Endothelial cell of umbilical vein (primary cell): ENCODE results near the gene WDR86. TPM values are rescaled to one million over a fixed set of nuclear protein-coding genes. Genes with fewer than 3 reads are reported as not detected.

Experiments
- BruUV-seq: library from RNA; stranded (reverse); fragments of 400-500 nt; replicated peaks from 2 replicates; lab custom pipeline; 2021; lab: Mats Ljungman, UMichigan
- CTCF ChIA-PET: fragments of 300-600, 350-600 bp; sonication (Branson Sonifier 250); formaldehyde crosslinking; loops from one replicate; lab custom pipeline; 2021; ENCODE audit warnings: antibody characterized with exemption, inconsistent platforms; lab: Charles Lee
- POLR2A ChIA-PET: fragments of 300-600, 350-600 bp; sonication (Branson Sonifier 250); formaldehyde crosslinking; loops from one replicate; lab custom pipeline; 2021; ENCODE audit warnings: antibody characterized with exemption, inconsistent platforms; lab: Charles Lee
- DNase-seq: peaks from one replicate; pipeline ENCODE4 v3.0.0-alpha.2; 2011; ENCODE audit warnings: low read depth, low spot score
- FAIRE-seq: peaks from 2 replicates; lab custom pipeline; 2011; peaks lifted over from hg19 to GRCh38; lab: Jason Lieb, UNC
- H2AFZ ChIP-seq: 2 replicates; pipeline ENCODE4 v1.6.0; 2012; ENCODE audit warnings: low read depth, low read length, control low read depth, inconsistent platforms
- H3K27ac ChIP-seq: 2 replicates; pipeline ENCODE4 v1.5.1; 2011; ENCODE audit warnings: low read depth, mild to moderate bottlenecking, control low read depth, low read length, moderate library complexity; ENCODE audit not compliant: insufficient read depth
- H3K27me3 ChIP-seq, 2 experiments: 2 replicates each; pipeline versions ENCODE4 v1.6.0 to v1.6.1; 2011; ENCODE audit warnings: low read length in 2 of 2, mixed read lengths in 1 of 2; ENCODE audit not compliant: control insufficient read depth in 2 of 2, insufficient read depth in 2 of 2
- H3K36me3 ChIP-seq, 2 experiments: 2 replicates in 1 of 2; 3 replicates in 1 of 2; pipeline ENCODE4 v1.5.1; 2011; ENCODE audit warnings: low read length in 2 of 2, mild to moderate bottlenecking in 1 of 2, moderate library complexity in 1 of 2; ENCODE audit not compliant: control insufficient read depth in 2 of 2, insufficient read depth in 2 of 2; ENCODE audit errors: extremely low read depth in 1 of 2
- H3K4me1 ChIP-seq: 3 replicates; pipeline ENCODE4 v1.5.1; 2011; ENCODE audit warnings: mild to moderate bottlenecking, low read length; ENCODE audit not compliant: control insufficient read depth, insufficient read depth; ENCODE audit errors: extremely low read depth
- H3K4me2 ChIP-seq: 2 replicates; pipeline ENCODE4 v1.6.1; 2011; ENCODE audit warnings: low read length, control low read depth, mixed read lengths; ENCODE audit not compliant: insufficient read depth
- H3K4me3 ChIP-seq, 3 experiments: fragments of 200-600 bp in 1 of 3; sonication (generic), shearing (Covaris generic) in 1 of 3; replicated peaks in 1 of 3; 2 replicates each; pipeline ENCODE4 v1.5.1; 2011 to 2016; ENCODE audit warnings: control low read depth in 3 of 3, low read length in 3 of 3, mild to moderate bottlenecking in 2 of 3, inconsistent platforms in 1 of 3, low read depth in 1 of 3, moderate library complexity in 1 of 3; ENCODE audit not compliant: insufficient read depth in 1 of 3
- H3K79me2 ChIP-seq: 2 replicates; pipeline ENCODE4 v1.6.0; 2012; ENCODE audit warnings: low read length, inconsistent platforms; ENCODE audit not compliant: control insufficient read depth, insufficient read depth
- H3K9ac ChIP-seq: replicated peaks from 2 replicates; pipeline ENCODE3; 2011; ENCODE audit warnings: low read length, control low read depth; ENCODE audit not compliant: insufficient read depth; ENCODE audit errors: extremely low read depth
- H3K9me1 ChIP-seq: replicated peaks from 3 replicates; pipeline ENCODE4 v1.6.0; 2011; ENCODE audit warnings: mild to moderate bottlenecking, low read length; ENCODE audit not compliant: control insufficient read depth, insufficient read depth; ENCODE audit errors: extremely low read depth
- H3K9me3 ChIP-seq: replicated peaks from 2 replicates; pipeline ENCODE4 v1.5.1; 2012; ENCODE audit warnings: low read length, inconsistent platforms; ENCODE audit not compliant: control insufficient read depth, insufficient read depth
- H4K20me1 ChIP-seq: replicated peaks from 2 replicates; pipeline ENCODE3; 2011; ENCODE audit warnings: mild to moderate bottlenecking, low read length; ENCODE audit not compliant: control insufficient read depth, insufficient read depth; ENCODE audit errors: extremely low read depth
- MYC ChIP-seq: IDR thresholded peaks from one replicate; pipeline ENCODE4 v1.6.1; 2011; ENCODE audit warnings: mild to moderate bottlenecking, low read depth, low read length
- POLR2A ChIP-seq: IDR thresholded peaks from 2 replicates; pipeline ENCODE4 v1.6.1; 2012; ENCODE audit warnings: low read depth, mild to moderate bottlenecking, control low read depth, low read length
- dilution Hi-C: fragments of 300-500 bp; cut with MboI; formaldehyde crosslinking; loops from one replicate; pipeline ENCODE4 v1.15.0; 2019; ENCODE audit warnings: low sequenced_read_pairs; ENCODE audit not compliant: extremely low pct_ligation_motif_present
- intact Hi-C: fragments of 100-400 bp; cut with micrococcal nuclease; formaldehyde crosslinking; loops from one replicate; pipeline ENCODE4 v1.10.0; 2022
- polyA plus RNA-seq, 4 experiments: library from polyadenylated mRNA; depleted of rRNA in 3 of 4; stranded (reverse) in 3 of 4; unstranded in 1 of 4; fragments of >200 nt; gene quantifications; 2 replicates each; pipeline versions ENCODE4 v1.2.1 to v1.2.3, GENCODE V29; 2011 to 2012; ENCODE audit warnings: missing spikeins in 1 of 4
- total RNA-seq: library from RNA; stranded (reverse); gene quantifications from 2 replicates; pipeline ENCODE4 v1.2.3, GENCODE V29; 2021
- TF ChIP-seq, protein P1 (sequence below), 2 donors: IDR thresholded peaks; 1 replicate in 1 of 2; 2 replicates in 1 of 2; pipeline ENCODE4 v1.5.1; 2011; ENCODE audit warnings: low read length in 2 of 2, mild to moderate bottlenecking in 2 of 2, moderate library complexity in 2 of 2, control low read depth in 1 of 2, inconsistent platforms in 1 of 2, low read depth in 1 of 2; ENCODE audit not compliant: insufficient read depth in 1 of 2; ENCODE audit errors: extremely low read depth in 1 of 2

Gene WDR86
- total and polyA plus RNA-seq, 2 donors (not counting 3 experiments of a cell fraction or from before 2014, with no cell fraction given), result not detected

DNA sequence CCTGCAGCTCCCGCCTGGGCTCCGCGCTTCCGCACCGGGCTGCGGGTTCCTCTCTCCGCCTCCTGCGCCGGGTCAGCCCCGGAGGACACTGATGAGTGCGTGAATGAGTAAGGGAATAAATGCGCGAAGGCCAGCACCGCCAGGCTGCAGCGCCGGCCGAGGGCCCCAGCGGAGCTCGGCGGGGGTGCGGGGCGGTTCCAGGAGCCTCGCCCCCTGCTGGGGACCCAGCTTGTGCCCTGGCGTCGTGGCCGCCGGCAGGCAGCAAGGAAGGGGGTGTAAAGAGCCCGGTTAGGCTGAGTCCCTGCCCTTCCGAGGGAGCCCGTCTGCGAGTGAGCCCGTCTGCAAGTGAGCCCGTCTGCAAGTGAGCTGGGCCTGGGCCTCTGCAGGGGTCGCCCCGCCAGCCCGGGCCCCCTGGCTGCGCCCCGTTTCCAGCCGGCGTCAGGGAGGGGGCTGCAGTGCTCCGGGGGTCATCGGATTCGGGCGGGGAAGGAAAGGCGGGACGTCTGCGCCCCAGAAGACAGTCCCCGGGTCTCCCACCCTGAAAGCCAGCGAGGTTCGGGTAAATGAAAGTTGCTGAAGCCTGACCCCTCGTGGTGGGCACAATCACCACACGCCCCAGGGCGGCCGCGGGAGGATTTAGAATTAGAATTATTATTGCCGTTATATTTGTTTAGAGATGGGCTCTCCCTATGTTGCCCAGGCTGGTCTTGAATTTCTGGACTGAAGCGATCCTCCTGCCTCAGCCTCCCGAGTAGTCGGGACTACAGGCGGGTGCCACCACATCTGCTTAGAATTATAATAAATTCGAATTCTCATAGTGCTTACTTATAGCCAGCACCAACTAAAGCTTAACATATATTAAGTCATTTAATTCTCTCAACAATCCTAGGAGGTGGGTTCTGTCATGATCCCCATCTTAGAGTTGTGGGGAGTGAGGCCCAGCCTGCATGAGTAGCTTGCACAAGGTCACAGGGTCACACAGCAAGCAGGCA lies 38.7 kb upstream of the WDR86 start:
- TF ChIP-seq, protein P1, sequence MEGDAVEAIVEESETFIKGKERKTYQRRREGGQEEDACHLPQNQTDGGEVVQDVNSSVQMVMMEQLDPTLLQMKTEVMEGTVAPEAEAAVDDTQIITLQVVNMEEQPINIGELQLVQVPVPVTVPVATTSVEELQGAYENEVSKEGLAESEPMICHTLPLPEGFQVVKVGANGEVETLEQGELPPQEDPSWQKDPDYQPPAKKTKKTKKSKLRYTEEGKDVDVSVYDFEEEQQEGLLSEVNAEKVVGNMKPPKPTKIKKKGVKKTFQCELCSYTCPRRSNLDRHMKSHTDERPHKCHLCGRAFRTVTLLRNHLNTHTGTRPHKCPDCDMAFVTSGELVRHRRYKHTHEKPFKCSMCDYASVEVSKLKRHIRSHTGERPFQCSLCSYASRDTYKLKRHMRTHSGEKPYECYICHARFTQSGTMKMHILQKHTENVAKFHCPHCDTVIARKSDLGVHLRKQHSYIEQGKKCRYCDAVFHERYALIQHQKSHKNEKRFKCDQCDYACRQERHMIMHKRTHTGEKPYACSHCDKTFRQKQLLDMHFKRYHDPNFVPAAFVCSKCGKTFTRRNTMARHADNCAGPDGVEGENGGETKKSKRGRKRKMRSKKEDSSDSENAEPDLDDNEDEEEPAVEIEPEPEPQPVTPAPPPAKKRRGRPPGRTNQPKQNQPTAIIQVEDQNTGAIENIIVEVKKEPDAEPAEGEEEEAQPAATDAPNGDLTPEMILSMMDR (IDR thresholded peaks at IDR 0.05; ENCODE audit: extremely low read depth in 1 of 2, insufficient read depth in 1 of 2, low read depth in 1 of 2, low read length in 2 of 2), result peak; percentile 70 to 80
- no peak for TF ChIP-seq MYC
- TF ChIP-seq POLR2A, result no peak
- DNase-seq (peak; percentile 72), FAIRE-seq (peak; percentile 77)
- no peaks in the 10 kb centered on the region for H4K20me1 ChIP-seq
- H3K9me3 ChIP-seq, result no peaks in the 10 kb centered on the region
- H3K36me3 ChIP-seq, result no peaks in the 10 kb centered on the region
- no peaks in the 10 kb centered on the region for H3K9me1 ChIP-seq
- peak overlapping the region; percentile 43 for H3K4me2 ChIP-seq
- peak overlapping the region; percentile 12 to 53 (median 18) for H3K4me3 ChIP-seq
- H3K79me2 ChIP-seq, result no peaks in the 10 kb centered on the region
- intact Hi-C loops (loop anchor here (1.0 to 2.0 kb wide), 5 partner anchors 11 to 311 kb away; partner anchors contain the start of gene RHEB), dilution Hi-C loops (no loop called here)
- ChIA-PET POLR2A (interaction anchor here (1.4 kb wide), 1 partner anchor 12 kb away, joined by 6 read pairs; no protein-coding TSS in a partner anchor), CTCF (interaction anchor here (0.6 to 5.3 kb wide), 39 partner anchors 9 to 311 kb away, joined by 3 to 96 read pairs (median 4); partner anchors contain the start of genes NUB1 and RHEB)
- H2AFZ ChIP-seq, result peak overlapping the region; percentile 57
- H3K27ac ChIP-seq, result no peak overlapping the region
- peak overlapping the region; percentile 11 for H3K9ac ChIP-seq
- H3K4me1 ChIP-seq, result no peaks in the 10 kb centered on the region
- no TSS peak for BruUV-seq
- H3K27me3 ChIP-seq, result peaks cover 0 to 7% of the 10 kb centered on the region in 2 experiments
